ENCODE results near the gene PGA4. TPM values are rescaled to one million over a fixed set of nuclear protein-coding genes. Genes with fewer than 3 reads are reported as not detected.
"Not testable (repeated sequence)": the region's sequence is repeated elsewhere in the genome, so short reads cannot be mapped to it uniquely, and the experiment has no call there.

Gene PGA4
- total RNA-seq, 1 experiment from 2014 or later: not detected

GRCh38 chr11:61204502-61205059, 17.6 kb upstream of the PGA4 start:
- POLR2A ChIA-PET; H3K4me1 Mint-ChIP-seq; DNase-seq (ENCODE audit: low spot score); H3K9me3 Mint-ChIP-seq; CTCF ChIA-PET; H3K36me3 Mint-ChIP-seq; H3K27me3 Mint-ChIP-seq (ENCODE audit: low read depth); H3K27ac Mint-ChIP-seq; H3K4me3 Mint-ChIP-seq: not testable (repeated sequence)
- peak; percentile 12; the same call in 1 of the 2 replicates for ATAC-seq

- CTCF ChIA-PET: not testable (repeated sequence)
These were observed 14.4 kb upstream of the PGA4 start for GRCh38 chr11:61207636-61208310.

GRCh38 chr11:61210629-61211028, 11.5 kb upstream of the PGA4 start:
- not testable (repeated sequence) for ATAC-seq

More at GRCh38 chr11:61207636-61208310, 14.4 kb upstream of the PGA4 start:
- DNase-seq (ENCODE audit: low spot score); H3K27me3 Mint-ChIP-seq (ENCODE audit: low read depth); H3K4me3 Mint-ChIP-seq; H3K9me3 Mint-ChIP-seq; POLR2A ChIA-PET; H3K27ac Mint-ChIP-seq; H3K4me1 Mint-ChIP-seq; ATAC-seq; H3K36me3 Mint-ChIP-seq: not testable (repeated sequence)

GRCh38 chr11:61211327-61211952, 10.7 kb upstream of the PGA4 start:
- POLR2A ChIA-PET; H3K36me3 Mint-ChIP-seq; DNase-seq (ENCODE audit: low spot score); H3K27ac Mint-ChIP-seq; ATAC-seq; CTCF ChIA-PET; H3K9me3 Mint-ChIP-seq; H3K4me1 Mint-ChIP-seq; H3K27me3 Mint-ChIP-seq (ENCODE audit: low read depth); H3K4me3 Mint-ChIP-seq: not testable (repeated sequence)

More at GRCh38 chr11:61210629-61211028, 11.5 kb upstream of the PGA4 start:
- H3K9me3 Mint-ChIP-seq; H3K4me3 Mint-ChIP-seq; H3K4me1 Mint-ChIP-seq; H3K27me3 Mint-ChIP-seq (ENCODE audit: low read depth); H3K36me3 Mint-ChIP-seq; DNase-seq (ENCODE audit: low spot score); CTCF ChIA-PET; H3K27ac Mint-ChIP-seq; POLR2A ChIA-PET: not testable (repeated sequence)

DNA sequence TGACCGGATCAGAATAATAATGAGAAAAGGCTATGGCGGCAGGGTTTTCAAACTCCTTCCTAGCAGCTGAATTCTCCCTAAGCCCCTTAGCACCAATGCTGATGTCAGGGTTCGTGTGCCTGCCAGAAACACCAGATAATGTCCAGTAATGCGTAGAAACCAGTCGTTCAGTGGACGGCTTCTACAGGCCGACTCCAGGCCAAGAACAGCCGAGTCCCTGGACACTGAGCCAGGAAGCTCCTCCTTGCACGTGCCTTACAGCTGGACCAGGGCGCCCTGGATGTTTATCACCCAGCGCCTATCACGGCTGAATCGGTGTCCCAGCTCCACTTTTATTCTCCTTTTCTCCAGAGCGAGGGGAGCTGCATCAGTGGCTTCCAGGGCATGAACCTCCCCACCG, 9.9 kb upstream of the PGA4 start:
- ATAC-seq; H3K4me1 Mint-ChIP-seq; H3K9me3 Mint-ChIP-seq; DNase-seq (ENCODE audit: low spot score); POLR2A ChIA-PET; H3K4me3 Mint-ChIP-seq; CTCF ChIA-PET; H3K27ac Mint-ChIP-seq; H3K27me3 Mint-ChIP-seq (ENCODE audit: low read depth); H3K36me3 Mint-ChIP-seq: not testable (repeated sequence)

GRCh38 chr11:61213711-61214324, 8.3 kb upstream of the PGA4 start:
- POLR2A ChIA-PET; H3K4me1 Mint-ChIP-seq; H3K4me3 Mint-ChIP-seq; H3K27ac Mint-ChIP-seq; CTCF ChIA-PET; ATAC-seq; H3K27me3 Mint-ChIP-seq (ENCODE audit: low read depth); DNase-seq (ENCODE audit: low spot score); H3K36me3 Mint-ChIP-seq; H3K9me3 Mint-ChIP-seq: not testable (repeated sequence)

DNA sequence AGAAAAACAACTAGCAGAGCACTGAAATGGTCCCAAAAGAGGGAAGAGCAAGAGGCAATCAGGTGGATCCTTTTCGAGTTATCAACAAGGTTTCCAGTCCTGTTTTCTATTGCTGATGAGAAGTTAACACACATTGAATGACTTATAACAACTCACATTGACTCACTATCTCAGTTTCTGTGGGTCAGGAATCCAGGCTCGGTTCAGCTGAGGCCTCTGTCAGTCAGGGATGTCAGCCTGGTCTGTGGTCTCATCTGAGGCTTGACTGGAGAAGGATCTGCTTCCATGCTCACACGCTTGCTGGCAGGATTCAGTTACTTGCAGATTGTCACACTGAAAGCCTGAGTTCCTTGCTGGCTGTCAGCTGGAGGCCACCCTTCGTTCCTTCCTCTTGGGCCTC, 3.8 kb upstream of the PGA4 start:
- CTCF ChIA-PET; H3K9me3 Mint-ChIP-seq; H3K36me3 Mint-ChIP-seq; ATAC-seq; H3K27me3 Mint-ChIP-seq (ENCODE audit: low read depth); H3K4me1 Mint-ChIP-seq; H3K27ac Mint-ChIP-seq; POLR2A ChIA-PET; DNase-seq (ENCODE audit: low spot score); H3K4me3 Mint-ChIP-seq: not testable (repeated sequence)

DNA sequence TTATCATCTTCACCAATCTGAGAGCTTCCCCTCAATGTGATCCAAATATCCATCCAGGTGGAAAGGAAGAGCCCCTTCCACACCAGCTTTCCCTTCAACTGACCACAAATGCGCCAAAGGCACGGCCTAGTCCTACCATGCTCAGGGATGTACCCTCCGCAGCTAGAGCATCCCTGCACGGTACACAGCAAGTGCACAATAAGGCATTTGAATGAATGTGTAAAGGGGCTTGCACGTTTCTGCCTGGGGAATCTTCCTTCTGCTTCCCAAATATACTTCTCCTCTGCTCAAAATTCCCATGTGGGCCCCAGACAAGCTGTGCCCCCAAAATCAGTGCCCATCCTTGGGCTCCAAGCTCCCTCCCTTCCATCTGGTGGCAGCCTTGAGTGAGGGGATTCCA, 3.1 kb upstream of the PGA4 start:
- H3K36me3 Mint-ChIP-seq; H3K27ac Mint-ChIP-seq; H3K4me3 Mint-ChIP-seq; CTCF ChIA-PET; H3K9me3 Mint-ChIP-seq; H3K4me1 Mint-ChIP-seq; ATAC-seq; POLR2A ChIA-PET; DNase-seq (ENCODE audit: low spot score); H3K27me3 Mint-ChIP-seq (ENCODE audit: low read depth): not testable (repeated sequence)

DNA sequence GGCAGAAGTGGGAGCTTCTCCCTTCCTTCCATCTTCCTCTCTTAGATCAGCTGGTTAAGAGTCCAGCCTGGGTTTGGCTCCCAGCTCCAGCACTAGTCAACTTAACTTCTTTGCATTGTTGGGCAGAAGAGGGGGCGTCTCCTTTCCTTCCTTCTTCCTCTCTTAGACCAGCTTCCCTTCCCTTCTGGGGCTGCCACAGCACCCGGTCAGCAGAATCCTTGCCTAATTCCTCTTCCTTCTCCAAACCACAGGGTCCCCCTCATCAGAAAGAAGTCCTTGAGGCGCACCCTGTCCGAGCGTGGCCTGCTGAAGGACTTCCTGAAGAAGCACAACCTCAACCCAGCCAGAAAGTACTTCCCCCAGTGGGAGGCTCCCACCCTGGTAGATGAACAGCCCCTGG, 545 bp downstream of the PGA4 start:
- H3K4me3 Mint-ChIP-seq; H3K9me3 Mint-ChIP-seq; H3K4me1 Mint-ChIP-seq; POLR2A ChIA-PET; DNase-seq (ENCODE audit: low spot score); H3K36me3 Mint-ChIP-seq; CTCF ChIA-PET; H3K27me3 Mint-ChIP-seq (ENCODE audit: low read depth); H3K27ac Mint-ChIP-seq: not testable (repeated sequence)
- ATAC-seq: 0 out of 2 replicates have a peak, but pooled peaks have one; percentile 6

DNA sequence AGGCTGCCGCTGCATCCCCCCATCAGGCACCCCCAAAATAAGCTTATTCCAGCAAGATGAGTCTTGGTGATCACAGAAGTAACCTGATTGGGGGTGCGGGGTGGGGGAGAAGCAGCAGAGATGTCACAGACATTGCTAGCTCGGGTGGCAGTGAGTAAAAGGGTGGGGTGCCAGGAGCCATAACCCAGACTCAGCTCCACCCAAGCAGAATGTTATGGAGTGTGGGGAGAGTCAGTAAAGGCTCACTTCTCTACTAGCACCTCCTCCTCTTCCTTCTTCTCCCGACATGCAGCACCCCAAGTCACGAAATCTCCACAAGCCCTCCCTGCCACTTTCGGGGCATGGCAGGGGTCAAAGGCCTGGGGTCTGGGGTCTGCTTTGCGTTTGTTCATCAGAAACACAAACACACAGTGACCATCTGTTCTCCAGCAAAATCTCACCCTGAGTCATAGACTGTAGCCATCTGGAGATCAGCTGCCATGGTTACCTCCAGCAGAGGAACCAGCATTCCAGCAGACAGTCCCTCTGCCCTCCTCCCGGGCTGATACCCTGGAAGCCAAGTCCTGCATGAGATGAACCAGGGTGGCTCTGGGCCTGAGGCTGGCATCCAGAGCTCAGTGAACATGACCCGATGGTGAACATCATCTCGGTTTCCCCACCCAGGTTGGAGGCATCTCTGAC, 4.5 kb downstream of the PGA4 start:
- POLR2A ChIA-PET; CTCF ChIA-PET; H3K4me3 Mint-ChIP-seq; ATAC-seq; DNase-seq (ENCODE audit: low spot score); H3K9me3 Mint-ChIP-seq; H3K27me3 Mint-ChIP-seq (ENCODE audit: low read depth); H3K27ac Mint-ChIP-seq; H3K4me1 Mint-ChIP-seq; H3K36me3 Mint-ChIP-seq: not testable (repeated sequence)

DNA sequence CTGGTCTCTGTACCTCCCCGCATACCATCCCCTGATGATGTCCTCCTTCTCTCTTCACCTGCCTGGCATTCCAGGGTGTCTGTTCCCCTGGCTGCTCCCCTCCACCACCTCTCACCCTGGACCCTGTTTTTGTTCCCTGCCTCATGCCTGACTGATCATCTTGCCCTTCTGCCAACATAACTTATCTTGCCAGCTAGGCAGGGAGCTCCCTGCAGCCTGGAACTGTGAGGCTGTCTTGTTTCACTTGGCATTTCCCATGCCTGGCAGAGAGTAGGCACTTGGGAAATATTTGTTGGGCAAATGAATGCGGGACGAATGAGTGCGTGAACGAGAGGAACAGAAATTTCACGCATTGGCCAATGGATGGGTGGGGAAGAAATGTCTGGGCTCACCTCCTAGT, 7.3 kb downstream of the PGA4 start:
- H3K27ac Mint-ChIP-seq; H3K27me3 Mint-ChIP-seq (ENCODE audit: low read depth); H3K36me3 Mint-ChIP-seq; H3K9me3 Mint-ChIP-seq; ATAC-seq; DNase-seq (ENCODE audit: low spot score); H3K4me1 Mint-ChIP-seq; CTCF ChIA-PET; H3K4me3 Mint-ChIP-seq; POLR2A ChIA-PET: not testable (repeated sequence)

DNA sequence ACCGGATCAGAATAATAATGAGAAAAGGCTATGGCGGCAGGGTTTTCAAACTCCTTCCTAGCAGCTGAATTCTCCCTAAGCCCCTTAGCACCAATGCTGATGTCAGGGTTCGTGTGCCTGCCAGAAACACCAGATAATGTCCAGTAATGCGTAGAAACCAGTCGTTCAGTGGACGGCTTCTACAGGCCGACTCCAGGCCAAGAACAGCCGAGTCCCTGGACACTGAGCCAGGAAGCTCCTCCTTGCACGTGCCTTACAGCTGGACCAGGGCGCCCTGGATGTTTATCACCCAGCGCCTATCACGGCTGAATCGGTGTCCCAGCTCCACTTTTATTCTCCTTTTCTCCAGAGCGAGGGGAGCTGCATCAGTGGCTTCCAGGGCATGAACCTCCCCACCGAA, 8.9 kb downstream of the PGA4 start:
- DNase-seq (ENCODE audit: low spot score); CTCF ChIA-PET; POLR2A ChIA-PET; H3K27me3 Mint-ChIP-seq (ENCODE audit: low read depth); ATAC-seq; H3K36me3 Mint-ChIP-seq; H3K4me3 Mint-ChIP-seq; H3K27ac Mint-ChIP-seq; H3K4me1 Mint-ChIP-seq; H3K9me3 Mint-ChIP-seq: not testable (repeated sequence)

All from WTC11 (cell line).